BE2C (cell line): ENCODE measurements around the gene PEMT.

Source experiments
- DNase-seq: peaks from one replicate; pipeline ENCODE4 v3.0.0-alpha.2; 2020
- H3K27me3 ChIP-seq: fragments of 250-450 bp; sonication (Bioruptor Pico); 2 replicates; pipeline ENCODE4 v1.5.1; 2020; ENCODE audit warnings: mild to moderate bottlenecking
- H3K36me3 ChIP-seq: fragments of 250-450 bp; sonication (Bioruptor Pico); 2 replicates; pipeline ENCODE4 v1.5.1; 2020; ENCODE audit warnings: mild to moderate bottlenecking
- H3K4me1 ChIP-seq: fragments of 250-450 bp; sonication (Bioruptor Pico); 2 replicates; pipeline ENCODE4 v1.5.1; 2020
- H3K4me3 ChIP-seq: 2 replicates; pipeline ENCODE4 v1.5.1; 2011; ENCODE audit warnings: low read depth, low read length
- H3K9me3 ChIP-seq: fragments of 250-450 bp; sonication (Bioruptor Pico); 2 replicates; pipeline ENCODE4 v1.5.1; 2020
- CTCF ChIP-seq: IDR thresholded peaks from 2 replicates; pipeline ENCODE4 v1.5.1; 2012; ENCODE audit warnings: mild to moderate bottlenecking, low read depth, low read length

The PEMT gene

GRCh38 chr17:17554266-17554665, 37.2 kb downstream of the PEMT start:
- H3K36me3 ChIP-seq: no peaks in the 10 kb centered on the region
- peaks cover 8% of the 10 kb centered on the region for H3K4me1 ChIP-seq
- DNase-seq: no peak
- H3K27me3 ChIP-seq: no peaks in the 10 kb centered on the region
- no peaks in the 10 kb centered on the region for H3K9me3 ChIP-seq
- H3K4me3 ChIP-seq: no peak overlapping the region
- no peak for TF ChIP-seq CTCF

GRCh38 chr17:17553217-17554195, 38.0 kb downstream of the PEMT start:
- no peak for DNase-seq
- no peak overlapping the region for H3K4me3 ChIP-seq
- peaks cover 8% of the 10 kb centered on the region for H3K4me1 ChIP-seq
- no peaks in the 10 kb centered on the region for H3K36me3 ChIP-seq
- H3K27me3 ChIP-seq: no peaks in the 10 kb centered on the region
- no peaks in the 10 kb centered on the region for H3K9me3 ChIP-seq
- TF ChIP-seq CTCF: no peak

GRCh38 chr17:17552351-17553216, 38.9 kb downstream of the PEMT start:
- Histone ChIP-seq H3K9me3 (no peaks in the 10 kb centered on the region), H3K4me3 (no peak overlapping the region), H3K27me3 (no peaks in the 10 kb centered on the region), H3K4me1 (peaks cover 12% of the 10 kb centered on the region), H3K36me3 (no peaks in the 10 kb centered on the region)
- no peak for DNase-seq
- no peak for TF ChIP-seq CTCF

- no peak for TF ChIP-seq CTCF
These were observed 40.1 kb downstream of the PEMT start for GRCh38 chr17:17551361-17551760.

GRCh38 chr17:17549732-17550366, 41.7 kb downstream of the PEMT start:
- DNase-seq: no peak
- Histone ChIP-seq H3K27me3 (no peaks in the 10 kb centered on the region), H3K9me3 (no peaks in the 10 kb centered on the region), H3K4me3 (no peak overlapping the region), H3K36me3 (no peaks in the 10 kb centered on the region), H3K4me1 (peaks cover 24% of the 10 kb centered on the region)
- no peak for TF ChIP-seq CTCF

More at GRCh38 chr17:17551361-17551760, 40.1 kb downstream of the PEMT start:
- DNase-seq: peak; percentile 81
- no peak overlapping the region for H3K4me3 ChIP-seq
- no peaks in the 10 kb centered on the region for H3K36me3 ChIP-seq
- peaks cover 19% of the 10 kb centered on the region for H3K4me1 ChIP-seq
- no peaks in the 10 kb centered on the region for H3K9me3 ChIP-seq
- no peaks in the 10 kb centered on the region for H3K27me3 ChIP-seq
